NCI-H526 (cell line): Measurements from ENCODE around the gene PLCB4.

ENCODE experiments used
- DNase-seq, 2 experiments: peaks; one replicate each; lab custom pipeline; 2025; lab: John Stamatoyannopoulos, UW

Gene PLCB4

DNA sequence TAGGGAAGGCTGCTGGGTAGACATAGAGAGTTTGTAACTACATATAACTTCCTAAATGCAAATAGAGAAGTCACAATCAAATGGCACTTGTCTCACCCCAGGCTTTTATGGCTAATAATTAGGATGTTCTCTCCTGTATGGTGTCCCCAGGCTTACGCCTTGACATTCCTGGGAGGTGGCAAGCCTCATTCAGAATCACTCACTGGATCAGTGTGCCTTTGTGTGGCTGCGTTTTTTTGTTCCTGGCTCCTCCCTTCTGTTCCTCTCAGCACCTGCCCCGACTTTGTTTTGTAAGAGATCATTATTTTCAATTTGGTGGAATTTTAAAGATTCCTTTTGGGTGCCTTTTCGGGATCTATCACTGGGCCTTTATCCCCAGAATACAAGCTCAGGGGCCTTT lies 451.2 kb downstream of the PLCB4 start:
- DNase-seq = no peak

DNA sequence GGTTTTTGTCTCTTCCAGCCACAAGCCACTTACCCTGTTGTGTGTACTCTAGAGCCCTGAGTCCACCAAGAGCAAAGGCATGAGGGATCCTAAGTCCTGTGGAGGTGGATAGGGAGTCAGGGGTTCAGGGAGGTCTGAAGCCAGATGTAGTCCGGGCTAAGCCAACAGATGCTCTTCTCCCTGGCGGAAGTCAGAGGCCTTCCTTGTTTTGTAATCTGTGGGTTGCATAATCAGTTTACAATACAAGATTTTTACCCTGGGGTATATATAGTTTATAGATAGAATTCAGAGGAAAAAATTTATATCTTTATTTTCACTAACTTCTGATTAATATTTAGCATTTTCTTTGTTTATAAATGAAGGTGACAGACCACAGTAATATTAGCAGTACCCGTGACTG lies 454.7 kb downstream of the PLCB4 start:
- DNase-seq = no peak
